ENCODE measurements around the gene SMC6.

SMC6 gene

DNA sequence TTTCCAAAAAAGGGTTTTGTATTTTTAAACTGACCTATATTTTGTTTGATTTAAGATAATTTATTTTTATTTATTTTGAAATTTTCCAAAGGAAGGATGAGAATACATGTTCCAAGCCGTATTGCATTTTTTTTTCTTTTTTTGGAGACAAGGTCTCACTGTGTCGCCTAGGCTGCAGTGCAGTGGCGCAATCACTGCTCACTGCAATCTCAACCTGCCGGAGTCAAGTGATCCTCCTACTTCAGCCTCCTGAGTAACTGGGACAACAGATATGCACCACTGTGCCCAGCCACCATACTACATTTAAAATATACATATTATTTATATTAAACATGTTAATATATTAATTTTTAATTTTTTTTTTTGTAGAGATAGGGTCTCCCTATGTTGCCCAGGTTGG lies 15.3 kb upstream of the SMC6 start:
- H3K27ac ChIP-seq, result no peak overlapping the region
- no peak for DNase-seq (ENCODE audit: low read depth, low spot score)

GRCh38 chr2:17765398-17765797 lies 11.8 kb upstream of the SMC6 start:
- H3K27ac ChIP-seq, result no peak overlapping the region
- no peak for DNase-seq (ENCODE audit: low read depth, low spot score)

DNA sequence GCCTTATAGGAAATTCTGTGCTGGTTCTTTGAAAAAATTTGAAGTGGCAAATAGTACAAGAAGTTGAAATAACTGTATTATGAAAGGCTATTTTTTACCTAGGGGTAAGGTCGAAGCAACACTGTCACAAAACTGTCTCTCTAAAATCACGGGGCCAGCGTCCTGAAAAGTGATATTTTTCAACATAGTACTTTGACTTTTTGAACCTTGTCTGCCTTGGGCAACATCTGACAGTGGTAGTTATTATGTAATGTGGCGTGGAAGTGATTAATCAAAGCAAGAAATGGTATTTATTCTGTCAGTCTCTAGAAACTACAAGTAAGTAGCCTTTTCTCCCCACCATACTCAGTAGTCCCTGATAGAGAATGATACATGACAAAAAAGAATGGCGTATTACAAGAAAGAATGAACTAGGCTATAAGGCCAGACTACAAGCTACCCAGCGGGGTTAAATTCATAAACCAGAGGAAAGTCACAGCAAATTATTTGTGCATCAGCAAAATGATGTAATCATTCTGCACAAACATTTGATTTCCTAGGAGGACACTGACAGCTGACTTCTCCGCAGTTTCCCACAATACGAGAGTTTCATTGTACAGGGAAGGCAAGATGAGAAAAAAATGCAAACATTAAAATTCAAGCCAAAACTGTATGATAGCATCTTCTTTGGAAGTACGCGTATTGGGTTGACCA lies 10.2 kb upstream of the SMC6 start:
- DNase-seq (ENCODE audit: low read depth, low spot score), result no peak
- H3K27ac ChIP-seq, result no peak overlapping the region

- DNase-seq (ENCODE audit: low read depth, low spot score), result no peak
- H3K27ac ChIP-seq, result no peak overlapping the region
These were observed 8.8 kb upstream of the SMC6 start for GRCh38 chr2:17762451-17762850.

DNA sequence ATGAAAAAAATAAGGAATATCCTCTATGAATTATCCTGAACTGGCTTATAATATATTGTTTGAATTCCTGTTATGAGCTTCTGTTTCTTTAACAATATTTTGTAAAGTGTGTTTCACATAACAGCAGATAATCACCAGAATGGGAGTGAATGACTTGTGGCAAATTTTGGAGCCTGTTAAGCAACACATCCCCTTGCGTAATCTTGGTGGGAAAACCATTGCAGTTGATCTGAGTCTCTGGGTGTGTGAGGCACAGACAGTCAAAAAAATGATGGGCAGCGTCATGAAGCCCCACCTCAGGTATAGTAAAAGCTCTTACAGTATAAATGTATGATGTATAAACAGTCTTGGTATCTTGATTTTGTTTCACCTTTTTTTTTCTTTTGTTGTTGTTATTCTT lies 6.2 kb upstream of the SMC6 start:
- DNase-seq (ENCODE audit: low read depth, low spot score), result no peak
- no peak overlapping the region for H3K27ac ChIP-seq

DNA sequence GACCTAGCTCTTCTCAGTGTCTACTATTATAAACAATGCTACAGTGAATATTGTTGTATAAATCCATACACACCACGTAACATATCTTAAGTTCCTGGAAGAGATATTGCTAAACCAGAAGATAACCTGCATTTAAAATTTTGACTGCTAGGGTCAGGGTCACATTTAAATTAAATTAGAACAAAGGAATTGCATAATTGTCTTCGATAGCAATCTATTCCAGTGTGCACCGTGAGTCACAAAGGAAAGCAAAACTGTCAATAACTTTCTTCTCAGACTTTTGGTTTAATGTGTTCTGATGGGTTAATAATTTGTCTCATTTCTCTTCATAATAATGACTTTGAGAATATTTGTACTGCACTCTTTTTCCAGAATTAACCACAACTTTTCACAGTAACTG lies 4.5 kb upstream of the SMC6 start:
- no peak for DNase-seq (ENCODE audit: low read depth, low spot score)
- H3K27ac ChIP-seq, result peak overlapping the region; percentile 8

- peak overlapping the region; percentile 8 for H3K27ac ChIP-seq
- DNase-seq (ENCODE audit: low read depth, low spot score), result no peak
These were observed 3.7 kb upstream of the SMC6 start for GRCh38 chr2:17757321-17757720.

GRCh38 chr2:17756668-17757067 lies 3.1 kb upstream of the SMC6 start:
- H3K27ac ChIP-seq, result no peak overlapping the region

DNA sequence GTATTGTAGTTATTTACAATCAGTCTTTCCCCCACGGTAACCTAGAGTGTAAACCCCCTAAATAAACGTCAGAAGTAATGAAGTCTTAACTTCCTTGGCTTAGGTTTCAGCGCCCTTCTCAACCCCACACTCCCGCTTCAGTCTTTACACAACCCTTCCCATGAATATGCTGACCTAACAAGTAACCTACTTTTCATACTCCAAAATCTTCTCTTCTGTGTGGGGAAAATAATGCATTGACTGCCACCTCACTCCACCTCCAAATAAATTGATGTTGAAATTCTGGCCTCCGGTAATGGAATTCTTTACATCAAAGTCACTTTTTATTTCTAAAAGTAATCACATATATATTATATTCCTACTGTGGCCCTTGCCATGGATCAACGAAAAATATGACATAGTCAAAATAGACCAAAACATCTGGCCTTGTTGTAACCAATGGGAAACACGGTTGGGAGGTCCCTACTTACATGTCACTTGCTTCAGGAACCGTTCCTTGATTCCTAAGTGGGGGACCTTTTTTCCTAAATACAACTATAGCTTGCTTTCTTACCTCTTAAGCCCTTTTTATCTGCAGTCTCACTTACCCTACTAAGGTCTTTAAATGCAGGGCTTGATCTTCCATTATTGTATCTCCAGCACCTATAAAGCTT lies 1.3 kb upstream of the SMC6 start:
- no peak for DNase-seq (ENCODE audit: low read depth, low spot score)
- H3K27ac ChIP-seq, result peak overlapping the region; percentile 95

More at GRCh38 chr2:17756668-17757067, 3.1 kb upstream of the SMC6 start:
- DNase-seq (ENCODE audit: low read depth, low spot score), result no peak

DNA sequence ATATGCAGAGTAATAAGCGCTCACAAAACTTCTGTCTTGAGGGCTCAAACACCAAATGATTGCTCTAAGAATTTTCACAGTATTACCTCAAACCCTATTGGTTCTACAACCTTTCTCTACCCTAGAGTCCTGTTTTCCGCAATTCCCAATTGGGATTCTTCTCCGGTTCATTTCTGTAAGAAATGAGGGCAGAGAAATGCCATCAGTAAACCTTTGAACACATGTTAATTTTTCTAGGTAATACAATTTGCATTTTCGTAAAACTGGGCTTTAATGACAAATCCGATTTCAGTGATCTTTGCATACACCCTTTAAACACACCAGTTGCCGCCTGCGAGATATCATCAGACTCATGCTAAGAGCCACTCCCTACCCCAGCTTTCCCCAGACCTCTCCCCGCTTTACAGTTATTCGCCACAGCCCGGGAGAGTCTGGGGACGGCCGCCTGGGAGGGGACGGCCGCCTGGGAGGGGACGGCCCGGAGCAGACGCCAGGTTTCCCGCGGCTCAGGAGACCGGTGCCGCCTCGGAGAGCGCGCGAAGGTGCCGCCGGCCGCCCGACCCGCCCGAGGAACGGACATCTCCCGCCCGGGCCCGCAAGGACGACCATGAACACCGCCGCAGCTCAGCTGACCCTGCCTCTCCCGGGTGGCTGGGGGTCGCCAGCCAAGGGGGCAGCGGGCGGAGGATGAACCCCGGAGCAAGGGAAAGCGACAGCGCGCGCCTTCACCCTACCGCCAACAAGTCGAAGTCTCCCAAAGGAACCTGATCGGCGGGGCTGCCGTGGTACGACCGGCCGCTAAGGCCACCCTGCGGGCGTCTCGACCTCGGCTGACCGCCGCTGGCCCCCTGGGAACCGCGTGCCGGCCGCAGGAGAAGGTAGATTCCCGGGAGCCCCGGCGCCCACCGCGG lies 463 bp downstream of the SMC6 start:
- no peak for DNase-seq (ENCODE audit: low read depth, low spot score)
- H3K27ac ChIP-seq, result peak overlapping the region; percentile 95

- H3K27ac ChIP-seq, result no peak overlapping the region
- no peak for DNase-seq (ENCODE audit: low read depth, low spot score)
These were observed 1.4 kb downstream of the SMC6 start for GRCh38 chr2:17752246-17752645.

DNA sequence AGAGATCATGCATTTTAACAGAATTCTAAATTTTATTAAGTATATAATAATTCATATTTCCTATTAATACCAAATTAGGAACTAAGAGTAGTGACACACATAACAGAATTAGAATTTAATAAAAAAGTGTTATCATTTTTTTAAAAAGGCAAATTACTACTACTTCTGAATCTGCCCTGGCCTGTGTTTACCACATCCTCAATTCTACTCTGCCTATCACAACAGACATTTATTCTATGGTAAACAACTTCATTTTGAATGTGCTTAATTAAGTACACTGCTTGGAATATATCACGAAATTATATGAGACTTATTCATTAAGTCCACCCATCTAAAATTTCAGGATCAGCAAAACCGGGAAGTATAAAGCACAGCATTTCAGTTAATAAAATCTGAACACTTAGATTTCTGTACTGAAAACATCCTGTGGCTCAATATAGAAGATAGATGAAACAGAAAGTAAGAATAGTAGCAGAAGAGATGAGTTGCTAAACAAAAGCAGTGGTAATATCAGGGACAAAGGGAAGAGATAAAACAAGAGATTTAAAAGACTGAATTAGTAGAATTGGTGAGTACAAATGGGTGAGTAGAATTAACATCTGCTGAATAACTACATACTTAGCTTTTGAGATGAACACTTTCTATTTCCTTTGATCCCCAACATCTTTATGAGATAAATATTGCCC lies 3.7 kb downstream of the SMC6 start:
- no peak for DNase-seq (ENCODE audit: low read depth, low spot score)

GRCh38 chr2:17748745-17749144 lies 4.9 kb downstream of the SMC6 start:
- H3K27ac ChIP-seq, result no peak overlapping the region
- no peak for DNase-seq (ENCODE audit: low read depth, low spot score)

More for the DNA sequence above, 3.7 kb downstream of the SMC6 start:
- no peak overlapping the region for H3K27ac ChIP-seq

DNA sequence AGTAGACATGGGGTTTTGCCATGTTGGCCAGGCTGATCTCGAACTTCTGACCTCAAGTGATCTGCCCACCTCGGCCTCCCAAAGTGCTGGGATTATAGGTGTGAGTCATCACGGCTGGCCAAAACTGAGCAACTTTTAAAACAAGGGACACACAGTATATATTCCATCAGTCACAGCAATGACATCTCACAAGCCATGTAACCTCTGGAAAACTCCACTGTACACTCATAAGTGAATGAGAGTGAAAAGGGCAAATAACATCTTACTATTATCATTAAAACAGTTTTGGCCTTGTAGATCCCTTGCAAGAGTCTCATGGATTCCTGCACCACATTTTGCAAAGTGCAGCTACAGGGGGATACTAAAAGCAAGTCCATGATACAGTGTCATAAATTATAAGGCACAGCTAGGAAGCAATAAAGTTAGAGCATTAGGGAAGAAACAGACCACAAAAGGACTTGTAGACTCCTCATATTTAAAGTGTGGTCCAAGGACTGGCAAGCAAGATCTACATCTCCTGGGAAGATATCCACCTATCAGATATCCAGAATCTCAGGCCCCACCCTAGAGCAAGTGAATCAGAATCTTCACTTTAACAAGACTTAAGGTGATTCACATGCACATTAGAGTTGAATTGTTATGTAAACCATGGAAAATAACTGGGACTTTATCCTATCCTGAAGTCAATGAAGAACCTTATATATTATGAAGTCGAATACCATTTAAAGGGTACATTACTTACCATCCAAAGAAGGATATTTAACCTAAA lies 5.7 kb downstream of the SMC6 start:
- DNase-seq (ENCODE audit: low read depth, low spot score), result no peak
- H3K27ac ChIP-seq, result no peak overlapping the region

- no peak overlapping the region for H3K27ac ChIP-seq
- no peak for DNase-seq (ENCODE audit: low read depth, low spot score)
These were observed 13.4 kb downstream of the SMC6 start for GRCh38 chr2:17740203-17740602.

DNA sequence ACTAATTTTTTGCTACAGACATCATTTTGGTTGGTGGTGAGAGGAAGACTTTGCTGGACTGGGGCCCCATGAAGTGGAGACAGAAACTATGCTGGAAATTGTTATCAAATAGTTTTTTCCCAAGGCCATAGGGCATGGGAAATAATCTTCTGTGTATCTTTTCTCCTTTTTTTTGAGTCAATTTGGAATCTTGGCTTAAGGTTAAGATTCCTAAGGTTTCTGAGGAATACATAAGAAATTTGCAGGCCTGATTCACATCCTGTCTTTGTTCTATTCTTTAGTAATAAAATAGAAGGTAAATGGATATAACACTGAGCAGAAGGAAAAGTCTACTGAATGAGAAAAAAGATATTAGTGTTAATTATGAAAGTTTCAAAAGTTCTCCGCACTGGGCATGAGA lies 16.6 kb downstream of the SMC6 start:
- no peak for DNase-seq (ENCODE audit: low read depth, low spot score)
- peak overlapping the region; percentile 26 for H3K27ac ChIP-seq

GRCh38 chr2:17735864-17736263 lies 17.7 kb downstream of the SMC6 start:
- no peak for DNase-seq (ENCODE audit: low read depth, low spot score)
- H3K27ac ChIP-seq, result no peak overlapping the region

GRCh38 chr2:17733599-17733998 lies 20.0 kb downstream of the SMC6 start:
- no peak overlapping the region for H3K27ac ChIP-seq
- DNase-seq (ENCODE audit: low read depth, low spot score), result no peak

DNA sequence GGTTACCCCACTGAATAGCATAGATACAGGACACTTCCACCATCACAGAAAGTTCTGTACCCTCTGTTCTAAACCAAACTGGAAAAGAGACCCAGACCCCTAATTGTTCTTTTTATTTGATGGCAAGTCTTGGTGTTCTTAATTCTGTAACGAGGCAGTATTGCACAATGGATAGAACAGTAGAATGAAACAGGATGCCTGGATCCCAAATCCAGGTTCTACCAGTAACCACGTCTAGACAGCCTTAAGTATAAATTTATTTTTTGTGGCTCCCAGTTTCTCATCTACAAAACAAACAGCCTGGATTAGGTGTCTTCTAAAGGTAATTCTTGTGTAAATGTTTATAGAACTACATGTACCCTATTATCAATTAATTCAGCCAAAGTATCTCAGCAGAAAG lies 23.7 kb downstream of the SMC6 start:
- H3K27ac ChIP-seq, result no peak overlapping the region
- no peak for DNase-seq (ENCODE audit: low read depth, low spot score)

DNA sequence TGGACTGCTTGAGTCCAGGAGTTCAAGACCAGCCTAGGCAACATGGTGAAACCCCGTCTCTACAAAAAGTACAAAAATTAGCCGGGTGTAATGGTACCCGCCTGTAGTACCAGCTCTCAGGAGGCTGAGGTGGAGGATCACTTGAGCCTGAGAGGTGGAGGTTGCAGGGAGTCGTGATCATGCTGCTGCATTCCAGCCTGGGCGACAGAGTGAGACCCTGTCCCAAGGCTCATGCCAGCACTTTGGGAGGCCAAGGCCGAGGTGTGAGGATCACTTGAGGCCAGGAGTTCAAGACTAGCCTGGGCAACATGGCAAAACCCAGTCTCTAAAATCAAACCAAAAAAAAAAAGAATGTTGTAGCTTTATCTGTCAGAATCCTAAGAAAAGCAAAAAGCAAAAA lies 25.4 kb downstream of the SMC6 start:
- H3K27ac ChIP-seq, result no peak overlapping the region
- no peak for DNase-seq (ENCODE audit: low read depth, low spot score)
